Measurements from ENCODE around the gene RAPGEF2.
"Not testable (repeated sequence)": the region's sequence is repeated elsewhere in the genome, so short reads cannot be mapped to it uniquely, and the experiment has no call there.

RAPGEF2 gene

GRCh38 chr4:159102622-159103383 is at the start of gene RAPGEF2:
TSS of gene RAPGEF2 (plus strand) at chr4:159103079. CDS start at chr4:159104163, 1,084 bp downstream.
- peak; percentile 95 for DNase-seq

- no peak for DNase-seq
Observed at GRCh38 chr4:159055833-159056232, 47.0 kb upstream of the RAPGEF2 start.

DNA sequence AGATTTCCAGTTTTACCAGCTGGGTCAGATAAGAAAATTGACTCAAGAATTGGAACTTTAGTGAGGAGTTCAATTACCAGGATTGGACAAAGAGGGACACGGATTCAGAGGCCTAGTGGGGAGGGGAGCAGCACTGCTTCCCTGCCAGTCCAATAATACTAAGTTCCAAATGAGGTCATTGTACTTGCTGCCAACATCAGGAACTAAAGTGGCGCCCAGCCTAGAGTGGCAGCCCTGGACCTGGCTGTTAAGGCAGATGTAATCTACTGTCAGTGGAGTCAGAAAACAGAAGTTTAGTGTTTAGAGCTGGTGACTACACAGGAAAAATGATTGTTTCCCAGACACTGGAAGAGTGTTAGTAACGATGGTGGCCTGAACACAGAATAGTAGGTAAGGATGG is 42.7 kb upstream of the RAPGEF2 start:
- DNase-seq = no peak

- no peak for DNase-seq
Observed at GRCh38 chr4:159062381-159062780, 40.5 kb upstream of the RAPGEF2 start.

GRCh38 chr4:159065513-159066240 is 37.2 kb upstream of the RAPGEF2 start:
- DNase-seq = no peak

DNA sequence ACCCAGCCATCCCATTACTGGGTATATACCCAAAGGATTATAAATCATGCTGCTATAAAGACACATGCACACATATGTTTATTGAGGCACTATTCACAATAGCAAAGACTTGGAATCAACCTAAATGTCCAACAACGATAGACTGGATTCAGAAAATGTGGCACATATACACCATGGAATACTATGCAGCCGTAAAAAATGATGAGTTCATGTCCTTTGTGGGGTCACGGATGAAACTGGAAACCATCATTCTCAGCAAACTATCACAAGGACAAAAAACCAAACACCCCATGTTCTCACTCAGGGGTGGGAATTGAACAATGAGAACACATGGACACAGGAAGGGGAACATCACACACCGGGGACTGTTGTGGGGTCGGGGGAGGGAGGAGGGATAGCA is 34.7 kb upstream of the RAPGEF2 start:
- DNase-seq = not testable (repeated sequence)

DNA sequence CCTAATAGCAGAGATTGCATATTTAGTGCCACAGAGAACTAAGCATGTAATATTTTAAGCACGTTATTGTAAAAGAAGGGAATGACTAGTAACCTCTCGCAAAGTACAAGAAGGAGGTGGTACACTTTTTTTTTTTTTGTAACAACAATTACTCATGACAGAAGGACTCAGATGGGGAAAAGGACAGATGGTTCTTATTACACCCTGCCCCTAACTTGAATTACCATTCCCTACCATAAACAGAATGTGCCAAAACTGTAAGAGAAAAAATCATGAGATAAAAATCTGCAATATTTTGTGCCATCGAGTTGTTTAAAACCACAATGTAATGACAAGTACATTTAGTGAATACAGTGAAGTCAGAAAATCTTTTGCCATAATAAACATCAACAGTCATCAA is 33.0 kb upstream of the RAPGEF2 start:
- peak; percentile 80 for DNase-seq

DNA sequence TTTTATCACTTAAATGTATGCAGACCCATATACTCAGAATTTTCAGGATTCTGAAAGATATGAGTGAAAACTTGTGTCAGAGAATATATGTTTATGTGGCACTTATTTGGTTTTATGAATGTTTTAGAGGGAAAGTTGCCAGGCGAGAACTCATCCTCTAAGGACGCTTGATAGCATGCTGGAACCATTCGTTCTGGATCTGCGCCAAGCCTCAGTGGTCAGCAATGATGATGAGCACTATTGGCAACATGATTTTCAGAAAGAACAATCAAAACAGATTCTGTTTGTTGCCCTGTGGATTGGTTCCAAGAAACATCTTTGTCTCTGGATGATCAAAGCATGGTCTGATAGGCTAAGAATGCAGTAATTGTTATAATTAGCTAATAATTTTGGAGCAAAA is 32.1 kb upstream of the RAPGEF2 start:
- DNase-seq = peak; percentile 80

DNA sequence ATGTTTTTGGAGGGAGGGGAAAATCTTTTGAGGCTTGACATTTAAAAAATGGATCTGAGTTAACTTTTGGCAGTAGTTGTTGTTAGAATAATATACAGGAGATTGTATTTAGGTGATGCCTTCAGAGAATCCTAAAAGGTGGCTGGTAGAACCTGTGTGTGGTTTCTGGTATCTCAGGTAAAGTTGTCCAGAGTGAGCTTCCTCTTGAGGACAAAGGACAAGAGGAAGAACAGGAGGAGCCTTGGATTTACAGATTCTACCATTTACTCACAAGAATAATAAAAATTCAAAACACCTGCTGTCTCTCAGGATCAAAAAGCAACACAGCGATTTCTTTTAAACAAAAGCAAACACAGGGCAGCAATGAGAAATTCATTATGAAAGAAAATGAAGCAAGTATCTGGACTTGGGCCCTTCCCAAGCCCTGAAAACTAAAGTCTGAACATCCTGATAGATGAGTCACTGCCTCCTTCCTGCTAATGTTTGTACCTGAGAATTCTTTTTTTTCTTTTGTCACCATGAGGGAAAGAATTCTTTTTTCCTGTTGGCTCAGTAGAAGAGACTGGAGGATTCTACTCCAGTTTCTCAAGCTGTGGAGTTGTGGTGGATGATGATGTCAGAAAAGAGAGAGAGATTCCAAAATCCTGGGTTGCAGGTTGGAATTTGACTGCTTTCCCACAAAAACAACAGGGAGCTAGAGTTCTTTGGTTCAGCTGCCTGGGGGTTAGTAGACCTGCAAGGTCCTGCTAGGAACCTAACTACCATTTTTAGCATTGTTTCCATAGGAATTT is 31.5 kb upstream of the RAPGEF2 start:
- DNase-seq = peak; percentile 89

DNA sequence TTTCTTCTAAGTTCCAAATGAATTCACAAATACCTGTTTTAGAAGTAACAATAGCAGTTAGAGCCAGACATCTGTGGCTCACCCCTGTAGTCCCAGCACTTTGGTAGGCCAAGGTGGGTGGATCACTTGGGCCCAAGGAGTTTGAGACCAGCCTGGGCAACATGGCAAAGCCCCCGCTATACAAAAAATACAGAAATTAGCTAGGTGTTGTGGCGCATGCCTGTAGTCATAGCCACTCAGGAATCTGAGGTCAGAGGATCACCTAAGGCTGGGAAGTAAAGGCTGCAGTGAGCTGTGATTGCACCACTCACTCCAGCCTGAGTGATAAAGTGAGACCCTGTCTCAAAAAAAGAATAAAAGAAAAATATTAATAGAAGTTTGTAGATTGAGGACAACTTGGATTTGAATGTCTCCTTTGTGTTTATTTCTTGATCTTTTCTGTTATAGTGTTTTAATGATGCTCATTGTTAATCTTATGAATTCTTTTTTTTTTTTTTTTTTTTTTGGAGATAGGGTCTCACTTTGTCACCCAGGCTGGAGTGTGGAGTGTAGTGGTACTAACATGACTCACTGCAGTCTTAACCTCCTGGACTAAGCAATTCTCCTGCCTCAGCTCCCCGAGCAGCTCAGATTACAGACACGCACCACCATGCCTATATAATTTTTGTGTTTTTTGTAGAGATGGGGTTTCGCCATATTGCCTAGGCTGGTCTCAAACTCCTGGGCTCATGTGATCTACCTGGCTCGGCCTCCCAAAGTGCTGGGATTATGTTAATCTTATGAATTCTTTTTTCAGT is 30.7 kb upstream of the RAPGEF2 start:
- no peak for DNase-seq

GRCh38 chr4:159075531-159075932 is 27.3 kb upstream of the RAPGEF2 start:
- DNase-seq = peak; percentile 47

DNA sequence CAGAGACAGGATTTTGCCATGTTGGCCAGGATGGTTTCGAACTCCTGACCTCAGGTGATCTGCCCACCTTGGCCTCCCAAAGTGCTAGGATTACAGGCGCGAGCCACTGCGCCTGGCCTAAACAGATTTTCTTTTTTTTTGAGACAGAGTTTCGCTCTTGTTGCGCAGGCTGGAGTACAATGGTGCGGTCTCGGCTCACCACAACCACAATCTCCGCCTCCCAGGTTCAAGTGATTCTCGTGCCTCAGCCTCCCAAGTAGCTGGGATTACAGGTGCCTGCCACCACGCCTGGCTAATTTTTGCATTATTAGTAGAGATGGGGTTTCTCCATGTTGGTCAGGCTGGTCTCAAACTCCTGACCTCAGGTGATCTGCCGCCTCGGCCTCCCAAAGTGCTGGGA is 25.9 kb upstream of the RAPGEF2 start:
- not testable (repeated sequence) for DNase-seq

- no peak for DNase-seq
Observed at GRCh38 chr4:159077702-159078495, 25.0 kb upstream of the RAPGEF2 start.

- no peak for DNase-seq
Observed at GRCh38 chr4:159079074-159079473, 23.8 kb upstream of the RAPGEF2 start.

GRCh38 chr4:159086606-159087005 is 16.3 kb upstream of the RAPGEF2 start:
- no peak for DNase-seq

DNA sequence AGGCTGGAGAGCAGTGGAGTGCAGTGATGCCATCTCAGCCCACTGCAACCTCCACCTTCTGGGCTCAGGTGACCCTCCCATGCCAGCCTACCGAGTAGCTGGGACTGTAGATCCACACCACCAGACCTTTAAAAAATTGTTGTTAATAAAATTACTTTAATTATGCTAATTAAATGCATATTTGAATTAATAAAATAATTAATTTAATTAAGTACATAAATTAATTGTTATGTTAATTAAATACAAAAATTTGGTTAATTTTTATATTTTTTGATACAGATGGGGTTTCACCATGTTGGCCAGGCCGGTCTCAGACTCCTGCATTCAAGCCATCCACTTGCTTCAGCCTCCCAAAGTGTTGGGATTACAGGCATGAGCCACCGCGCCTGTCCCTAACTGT is 12.6 kb upstream of the RAPGEF2 start:
- DNase-seq = no peak

DNA sequence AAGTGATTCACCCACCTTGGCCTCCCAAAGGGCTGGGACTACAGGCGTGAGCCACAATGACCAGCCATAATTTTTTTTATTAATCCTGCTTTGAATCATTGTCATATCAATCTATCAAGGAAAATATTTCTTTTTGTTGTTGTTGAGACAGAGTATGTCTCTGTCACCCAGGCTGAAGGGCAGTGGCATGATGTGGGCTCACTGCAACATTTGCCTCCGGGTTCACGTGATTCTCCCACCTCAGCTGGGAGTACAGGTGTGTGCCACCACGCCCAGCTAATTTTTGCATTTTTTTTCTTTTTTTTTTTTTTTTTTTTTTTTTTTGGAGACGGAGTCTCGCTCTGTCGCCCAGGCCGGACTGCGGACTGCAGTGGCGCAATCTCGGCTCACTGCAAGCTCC is 8.7 kb upstream of the RAPGEF2 start:
- DNase-seq = not testable (repeated sequence)

GRCh38 chr4:159096434-159096833 is 6.4 kb upstream of the RAPGEF2 start:
- DNase-seq = no peak

GRCh38 chr4:159097144-159097543 is 5.7 kb upstream of the RAPGEF2 start:
- no peak for DNase-seq

DNA sequence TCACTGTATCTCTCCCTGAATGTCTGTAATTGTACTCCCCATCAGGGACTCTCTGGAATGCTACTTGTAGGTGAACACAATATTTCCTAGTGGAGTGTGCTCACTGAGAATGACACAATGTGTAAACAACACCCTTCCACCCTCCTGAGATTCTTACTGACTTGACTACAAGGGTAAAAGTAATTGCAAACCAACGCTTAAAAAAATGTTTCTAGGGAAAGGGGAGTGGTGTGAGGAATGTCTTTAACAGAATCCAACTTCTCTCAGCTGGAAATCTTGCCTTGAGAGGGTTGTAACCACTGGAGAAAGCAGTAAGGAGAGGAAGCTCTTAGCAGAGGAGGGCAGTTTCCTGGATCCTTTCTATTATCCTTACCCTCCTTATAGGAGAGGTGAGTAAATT is 5.1 kb upstream of the RAPGEF2 start:
- no peak for DNase-seq

- DNase-seq = no peak
Observed at GRCh38 chr4:159098482-159099127, 4.3 kb upstream of the RAPGEF2 start.

Data from fibroblast of upper back skin (primary cell).